SK-N-SH (cell line): Measurements from ENCODE around the gene HEMK1.

Experiments
- RCOR1 ChIP-seq: fragments of 150-350 bp; IDR thresholded peaks from 2 replicates; pipeline ENCODE4 v1.6.1; 2017; ENCODE audit warnings: antibody characterized with exemption, low read length
- ZBTB33 ChIP-seq: IDR thresholded peaks from 2 replicates; pipeline ENCODE4 v1.4.0; 2012; ENCODE audit warnings: low read depth, borderline replicate concordance
- TF ChIP-seq, protein P1 (sequence below): fragments of 150-350 bp; IDR thresholded peaks from 2 replicates; pipeline ENCODE4 v1.6.1; 2017; ENCODE audit warnings: antibody characterized with exemption, low read length, low read depth, borderline replicate concordance

DNA sequence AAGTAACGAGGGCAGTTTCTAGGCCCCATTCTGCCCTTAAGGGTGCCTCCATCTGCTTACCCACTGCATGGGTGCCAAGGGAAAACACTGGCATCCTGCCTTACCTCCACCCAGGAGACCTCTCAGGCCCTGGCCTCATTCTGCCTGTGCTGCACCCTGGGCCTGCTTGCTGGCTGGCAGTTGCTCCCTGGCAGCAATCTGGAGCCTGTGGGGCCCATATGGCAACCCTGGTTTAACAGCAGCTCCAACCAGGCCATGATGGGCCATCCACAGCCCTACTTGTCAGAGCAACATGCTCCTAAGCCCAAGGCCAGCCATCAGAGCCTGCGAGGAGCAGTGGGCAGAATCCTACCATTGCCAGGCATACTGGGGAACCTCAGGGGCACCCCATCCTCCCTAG lies 5.5 kb upstream of the HEMK1 start:
- TF ChIP-seq RCOR1 = no peak
- no peak for TF ChIP-seq ZBTB33
- TF ChIP-seq, protein P1, sequence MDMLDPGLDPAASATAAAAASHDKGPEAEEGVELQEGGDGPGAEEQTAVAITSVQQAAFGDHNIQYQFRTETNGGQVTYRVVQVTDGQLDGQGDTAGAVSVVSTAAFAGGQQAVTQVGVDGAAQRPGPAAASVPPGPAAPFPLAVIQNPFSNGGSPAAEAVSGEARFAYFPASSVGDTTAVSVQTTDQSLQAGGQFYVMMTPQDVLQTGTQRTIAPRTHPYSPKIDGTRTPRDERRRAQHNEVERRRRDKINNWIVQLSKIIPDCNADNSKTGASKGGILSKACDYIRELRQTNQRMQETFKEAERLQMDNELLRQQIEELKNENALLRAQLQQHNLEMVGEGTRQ = no peak
